ENCODE data around the gene STIL. TPM values are rescaled to one million over a fixed set of nuclear protein-coding genes. Genes with fewer than 3 reads are reported as not detected.

STIL gene
- total RNA-seq, 1 donor from 2014 or later = 5.4 TPM

DNA sequence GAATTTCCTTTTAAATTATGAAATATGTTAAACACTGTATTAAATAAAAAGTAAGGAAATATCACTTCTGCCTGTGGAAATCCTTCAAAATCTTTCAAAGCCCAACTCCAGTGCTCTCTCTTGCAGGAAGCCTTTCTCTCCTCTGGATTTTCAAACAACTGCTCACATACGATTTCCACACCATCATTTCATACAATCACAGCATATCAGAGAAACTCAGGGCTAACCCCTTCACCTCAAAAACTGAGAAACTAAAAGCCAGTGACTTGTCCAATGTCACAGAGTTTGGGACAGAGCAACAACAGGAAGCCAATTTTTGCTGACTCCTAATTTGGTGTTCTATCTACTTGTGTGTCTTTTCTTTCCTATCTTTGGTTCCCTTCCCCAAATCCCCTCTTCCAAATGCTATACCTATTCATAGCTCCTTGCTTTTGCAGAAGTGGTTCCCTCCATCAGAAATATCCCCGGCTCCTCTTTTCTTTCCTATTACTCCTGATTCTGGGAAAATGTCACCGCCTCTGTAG is 69.5 kb downstream of the STIL start:
- Mint-ChIP-seq H3K4me1 (ENCODE audit: low read depth, unreplicated experiment) (no peaks in the 10 kb centered on the region), H3K27me3 (ENCODE audit: unreplicated experiment) (no peaks in the 10 kb centered on the region), H3K36me3 (ENCODE audit: unreplicated experiment) (no peaks in the 10 kb centered on the region), H3K4me3 (ENCODE audit: unreplicated experiment) (no peak overlapping the region), H3K27ac (ENCODE audit: unreplicated experiment) (no peak overlapping the region), H3K9me3 (ENCODE audit: unreplicated experiment) (no peaks in the 10 kb centered on the region)
- no peak for DNase-seq
- TF ChIP-seq, protein P1, sequence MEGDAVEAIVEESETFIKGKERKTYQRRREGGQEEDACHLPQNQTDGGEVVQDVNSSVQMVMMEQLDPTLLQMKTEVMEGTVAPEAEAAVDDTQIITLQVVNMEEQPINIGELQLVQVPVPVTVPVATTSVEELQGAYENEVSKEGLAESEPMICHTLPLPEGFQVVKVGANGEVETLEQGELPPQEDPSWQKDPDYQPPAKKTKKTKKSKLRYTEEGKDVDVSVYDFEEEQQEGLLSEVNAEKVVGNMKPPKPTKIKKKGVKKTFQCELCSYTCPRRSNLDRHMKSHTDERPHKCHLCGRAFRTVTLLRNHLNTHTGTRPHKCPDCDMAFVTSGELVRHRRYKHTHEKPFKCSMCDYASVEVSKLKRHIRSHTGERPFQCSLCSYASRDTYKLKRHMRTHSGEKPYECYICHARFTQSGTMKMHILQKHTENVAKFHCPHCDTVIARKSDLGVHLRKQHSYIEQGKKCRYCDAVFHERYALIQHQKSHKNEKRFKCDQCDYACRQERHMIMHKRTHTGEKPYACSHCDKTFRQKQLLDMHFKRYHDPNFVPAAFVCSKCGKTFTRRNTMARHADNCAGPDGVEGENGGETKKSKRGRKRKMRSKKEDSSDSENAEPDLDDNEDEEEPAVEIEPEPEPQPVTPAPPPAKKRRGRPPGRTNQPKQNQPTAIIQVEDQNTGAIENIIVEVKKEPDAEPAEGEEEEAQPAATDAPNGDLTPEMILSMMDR (IDR thresholded peaks at IDR 0.05; ENCODE audit: partially characterized antibody, unreplicated experiment) = no peak

DNA sequence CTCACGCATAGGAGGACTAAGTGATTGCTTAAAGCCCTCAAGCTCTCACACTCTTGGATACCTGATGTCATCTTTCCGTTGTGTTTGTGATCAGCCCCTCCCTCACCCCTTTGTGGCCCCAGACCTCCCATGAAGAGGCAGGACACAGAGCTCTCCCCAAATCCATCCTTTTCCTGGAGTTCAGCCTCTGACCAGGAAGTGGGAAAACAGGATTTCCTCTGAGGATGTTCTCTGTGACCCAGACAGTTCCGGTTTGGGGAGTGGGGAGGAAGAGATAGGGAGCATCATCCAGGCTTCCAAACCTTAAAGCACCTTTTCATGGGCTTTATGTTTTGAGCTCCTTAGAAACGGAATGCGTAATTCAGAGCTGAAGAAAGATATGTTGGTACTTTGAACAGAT is 70.0 kb downstream of the STIL start:
- H3K4me1 Mint-ChIP-seq (ENCODE audit: low read depth, unreplicated experiment) = no peaks in the 10 kb centered on the region
- H3K36me3 Mint-ChIP-seq (ENCODE audit: unreplicated experiment) = no peaks in the 10 kb centered on the region
- H3K27me3 Mint-ChIP-seq (ENCODE audit: unreplicated experiment) = no peaks in the 10 kb centered on the region
- H3K27ac Mint-ChIP-seq (ENCODE audit: unreplicated experiment) = no peak overlapping the region
- no peak for DNase-seq
- no peak overlapping the region for H3K4me3 Mint-ChIP-seq (ENCODE audit: unreplicated experiment)
- TF ChIP-seq, protein P1 (IDR thresholded peaks at IDR 0.05; ENCODE audit: partially characterized antibody, unreplicated experiment) = no peak
- no peaks in the 10 kb centered on the region for H3K9me3 Mint-ChIP-seq (ENCODE audit: unreplicated experiment)

DNA sequence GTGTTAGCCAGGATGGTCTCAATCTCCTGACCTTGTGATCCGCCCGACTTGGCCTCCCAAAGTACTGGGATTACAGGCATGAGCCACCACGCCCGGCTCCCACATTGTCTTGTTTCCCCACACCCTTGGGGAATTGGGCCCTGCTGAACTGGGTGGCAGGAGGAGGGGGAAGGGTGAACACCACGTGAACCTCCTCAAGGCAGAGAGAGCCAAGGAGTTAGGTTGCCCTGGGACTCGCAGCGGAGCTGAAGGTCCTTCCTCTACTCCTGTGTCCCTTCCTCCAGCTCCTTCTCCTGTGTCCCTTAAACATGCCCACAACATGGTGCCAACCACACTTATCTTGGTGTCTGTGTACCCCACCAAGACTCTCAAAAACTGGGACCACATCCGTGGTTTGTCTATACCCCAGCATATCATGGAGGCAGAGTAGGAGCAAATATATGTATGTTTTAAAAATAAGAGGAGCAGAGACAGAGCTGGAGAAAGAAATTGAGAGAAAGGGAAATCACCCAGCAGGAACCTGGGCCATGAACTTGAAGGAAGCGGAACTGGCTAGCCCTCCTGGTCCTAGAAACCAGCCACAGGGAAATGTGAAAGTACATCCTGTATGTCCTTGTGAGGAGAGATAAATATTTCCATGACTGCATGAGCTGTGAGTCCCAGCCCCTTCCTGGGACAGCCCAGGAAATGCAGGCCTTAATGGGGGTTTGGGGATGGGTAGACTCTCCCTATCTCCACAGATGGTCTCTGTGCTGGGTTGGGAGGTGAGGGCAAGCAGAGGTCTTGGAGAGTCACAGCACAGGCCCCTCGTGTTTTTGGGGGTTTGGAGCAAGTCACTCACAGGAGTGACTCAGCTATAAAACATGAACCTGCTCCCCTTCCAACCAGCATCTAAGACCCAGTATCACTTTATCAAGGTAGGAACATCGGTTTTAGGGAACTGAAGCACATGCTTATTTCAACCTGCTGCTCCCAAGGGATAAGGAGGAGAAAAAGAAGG is 72.5 kb downstream of the STIL start:
- Mint-ChIP-seq H3K27me3 (ENCODE audit: unreplicated experiment) (peaks cover 2% of the 10 kb centered on the region), H3K9me3 (ENCODE audit: unreplicated experiment) (no peaks in the 10 kb centered on the region), H3K27ac (ENCODE audit: unreplicated experiment) (no peak overlapping the region), H3K4me1 (ENCODE audit: low read depth, unreplicated experiment) (no peaks in the 10 kb centered on the region), H3K4me3 (ENCODE audit: unreplicated experiment) (no peak overlapping the region), H3K36me3 (ENCODE audit: unreplicated experiment) (no peaks in the 10 kb centered on the region)
- DNase-seq = no peak
- TF ChIP-seq, protein P1 (IDR thresholded peaks at IDR 0.05; ENCODE audit: partially characterized antibody, unreplicated experiment) = no peak

DNA sequence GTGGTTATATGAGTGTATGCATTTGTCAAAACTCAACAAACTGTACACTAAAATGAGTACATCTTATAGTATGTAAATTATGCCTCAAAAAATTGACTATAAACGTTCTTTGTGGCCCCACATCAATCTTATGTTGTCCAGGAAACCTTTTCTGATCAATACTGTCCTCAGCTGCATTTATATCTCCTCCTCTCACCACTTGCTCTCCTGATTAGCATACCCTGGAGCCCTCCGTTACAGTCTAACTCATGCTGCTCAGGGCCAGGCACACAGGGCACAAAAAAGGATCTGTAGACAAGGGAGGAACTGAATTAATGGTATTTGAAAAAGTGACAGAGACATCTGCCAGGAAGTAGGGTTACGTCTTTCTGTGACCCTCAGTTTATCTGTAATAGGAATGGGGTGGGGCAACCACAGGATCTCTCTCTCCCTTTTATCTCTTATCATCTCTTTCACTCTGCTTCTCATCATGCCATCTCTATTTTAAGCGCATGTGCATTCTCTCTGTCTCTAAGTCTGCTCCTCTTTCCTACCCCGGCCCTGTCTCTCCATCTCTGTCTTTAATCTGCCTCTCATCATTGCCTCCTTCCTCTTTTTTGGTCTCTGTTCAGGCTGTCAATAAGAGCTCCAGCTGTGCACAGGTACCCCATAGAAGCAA is 74.9 kb downstream of the STIL start:
- H3K4me3 Mint-ChIP-seq (ENCODE audit: unreplicated experiment) = no peak overlapping the region
- H3K27ac Mint-ChIP-seq (ENCODE audit: unreplicated experiment) = no peak overlapping the region
- DNase-seq = no peak
- peaks cover 7% of the 10 kb centered on the region for H3K27me3 Mint-ChIP-seq (ENCODE audit: unreplicated experiment)
- H3K36me3 Mint-ChIP-seq (ENCODE audit: unreplicated experiment) = no peaks in the 10 kb centered on the region
- H3K9me3 Mint-ChIP-seq (ENCODE audit: unreplicated experiment) = no peaks in the 10 kb centered on the region
- TF ChIP-seq, protein P1 (IDR thresholded peaks at IDR 0.05; ENCODE audit: partially characterized antibody, unreplicated experiment) = no peak
- no peaks in the 10 kb centered on the region for H3K4me1 Mint-ChIP-seq (ENCODE audit: low read depth, unreplicated experiment)

Measured in glutamatergic neuron (in vitro differentiated cells).